Endothelial cell of umbilical vein (primary cell): Measurements from ENCODE around the gene CHST8. TPM values are rescaled to one million over a fixed set of nuclear protein-coding genes. Genes with fewer than 3 reads are reported as not detected.

ENCODE experiments used
- BruUV-seq: library from RNA; stranded (reverse); fragments of 400-500 nt; replicated peaks from 2 replicates; lab custom pipeline; 2021; lab: Mats Ljungman, UMichigan
- CTCF ChIA-PET: fragments of 300-600, 350-600 bp; sonication (Branson Sonifier 250); formaldehyde crosslinking; loops from one replicate; lab custom pipeline; 2021; ENCODE audit warnings: antibody characterized with exemption, inconsistent platforms; lab: Charles Lee
- POLR2A ChIA-PET: fragments of 300-600, 350-600 bp; sonication (Branson Sonifier 250); formaldehyde crosslinking; loops from one replicate; lab custom pipeline; 2021; ENCODE audit warnings: antibody characterized with exemption, inconsistent platforms; lab: Charles Lee
- DNase-seq: peaks from one replicate; pipeline ENCODE4 v3.0.0-alpha.2; 2011; ENCODE audit warnings: low read depth, low spot score
- FAIRE-seq: peaks from 2 replicates; lab custom pipeline; 2011; peaks lifted over from hg19 to GRCh38; lab: Jason Lieb, UNC
- H2AFZ ChIP-seq: 2 replicates; pipeline ENCODE4 v1.6.0; 2012; ENCODE audit warnings: low read depth, low read length, control low read depth, inconsistent platforms
- H3K27ac ChIP-seq: 2 replicates; pipeline ENCODE4 v1.5.1; 2011; ENCODE audit warnings: low read depth, mild to moderate bottlenecking, control low read depth, low read length, moderate library complexity; ENCODE audit not compliant: insufficient read depth
- H3K27me3 ChIP-seq, 2 experiments: 2 replicates each; pipeline versions ENCODE4 v1.6.0 to v1.6.1; 2011; ENCODE audit warnings: low read length in 2 of 2, mixed read lengths in 1 of 2; ENCODE audit not compliant: control insufficient read depth in 2 of 2, insufficient read depth in 2 of 2
- H3K36me3 ChIP-seq, 2 experiments: 2 replicates in 1 of 2; 3 replicates in 1 of 2; pipeline ENCODE4 v1.5.1; 2011; ENCODE audit warnings: low read length in 2 of 2, mild to moderate bottlenecking in 1 of 2, moderate library complexity in 1 of 2; ENCODE audit not compliant: control insufficient read depth in 2 of 2, insufficient read depth in 2 of 2; ENCODE audit errors: extremely low read depth in 1 of 2
- H3K4me1 ChIP-seq: 3 replicates; pipeline ENCODE4 v1.5.1; 2011; ENCODE audit warnings: mild to moderate bottlenecking, low read length; ENCODE audit not compliant: control insufficient read depth, insufficient read depth; ENCODE audit errors: extremely low read depth
- H3K4me2 ChIP-seq: 2 replicates; pipeline ENCODE4 v1.6.1; 2011; ENCODE audit warnings: low read length, control low read depth, mixed read lengths; ENCODE audit not compliant: insufficient read depth
- H3K4me3 ChIP-seq, 3 experiments: fragments of 200-600 bp in 1 of 3; sonication (generic), shearing (Covaris generic) in 1 of 3; replicated peaks in 1 of 3; 2 replicates each; pipeline ENCODE4 v1.5.1; 2011 to 2016; ENCODE audit warnings: control low read depth in 3 of 3, low read length in 3 of 3, mild to moderate bottlenecking in 2 of 3, inconsistent platforms in 1 of 3, low read depth in 1 of 3, moderate library complexity in 1 of 3; ENCODE audit not compliant: insufficient read depth in 1 of 3
- H3K79me2 ChIP-seq: 2 replicates; pipeline ENCODE4 v1.6.0; 2012; ENCODE audit warnings: low read length, inconsistent platforms; ENCODE audit not compliant: control insufficient read depth, insufficient read depth
- H3K9ac ChIP-seq: replicated peaks from 2 replicates; pipeline ENCODE3; 2011; ENCODE audit warnings: low read length, control low read depth; ENCODE audit not compliant: insufficient read depth; ENCODE audit errors: extremely low read depth
- H3K9me1 ChIP-seq: replicated peaks from 3 replicates; pipeline ENCODE4 v1.6.0; 2011; ENCODE audit warnings: mild to moderate bottlenecking, low read length; ENCODE audit not compliant: control insufficient read depth, insufficient read depth; ENCODE audit errors: extremely low read depth
- H3K9me3 ChIP-seq: replicated peaks from 2 replicates; pipeline ENCODE4 v1.5.1; 2012; ENCODE audit warnings: low read length, inconsistent platforms; ENCODE audit not compliant: control insufficient read depth, insufficient read depth
- H4K20me1 ChIP-seq: replicated peaks from 2 replicates; pipeline ENCODE3; 2011; ENCODE audit warnings: mild to moderate bottlenecking, low read length; ENCODE audit not compliant: control insufficient read depth, insufficient read depth; ENCODE audit errors: extremely low read depth
- CTCF ChIP-seq, 2 donors: IDR thresholded peaks; 1 replicate in 1 of 2; 2 replicates in 1 of 2; pipeline ENCODE4 v1.5.1; 2011; ENCODE audit warnings: low read length in 2 of 2, mild to moderate bottlenecking in 2 of 2, moderate library complexity in 2 of 2, control low read depth in 1 of 2, inconsistent platforms in 1 of 2, low read depth in 1 of 2; ENCODE audit not compliant: insufficient read depth in 1 of 2; ENCODE audit errors: extremely low read depth in 1 of 2
- EZH2 ChIP-seq: IDR thresholded peaks from 2 replicates; pipeline ENCODE4 v1.6.1; 2012; ENCODE audit warnings: borderline replicate concordance, low read depth, mild to moderate bottlenecking, moderate library complexity, low read length, inconsistent platforms; ENCODE audit not compliant: severe bottlenecking
- FOS ChIP-seq: IDR thresholded peaks from 2 replicates; pipeline ENCODE4 v1.6.1; 2011; ENCODE audit warnings: mild to moderate bottlenecking, low read length, moderate library complexity, borderline replicate concordance; ENCODE audit not compliant: insufficient read depth
- GATA2 ChIP-seq: IDR thresholded peaks from 2 replicates; pipeline ENCODE4 v1.7.0; 2011; ENCODE audit warnings: low read depth, mild to moderate bottlenecking, moderate library complexity, mixed read lengths, low read length; ENCODE audit not compliant: insufficient read length, insufficient read depth
- JUN ChIP-seq: IDR thresholded peaks from 2 replicates; pipeline ENCODE4 v1.6.1; 2011; ENCODE audit warnings: borderline replicate concordance, low read depth; ENCODE audit not compliant: insufficient read length, insufficient read depth
- MAX ChIP-seq: IDR thresholded peaks from 2 replicates; pipeline ENCODE4 v1.6.1; 2011; ENCODE audit not compliant: insufficient read depth, insufficient read length
- MYC ChIP-seq: IDR thresholded peaks from one replicate; pipeline ENCODE4 v1.6.1; 2011; ENCODE audit warnings: mild to moderate bottlenecking, low read depth, low read length
- POLR2A ChIP-seq: IDR thresholded peaks from 2 replicates; pipeline ENCODE4 v1.6.1; 2012; ENCODE audit warnings: low read depth, mild to moderate bottlenecking, control low read depth, low read length
- POLR2AphosphoS5 ChIP-seq: IDR thresholded peaks from 2 replicates; pipeline ENCODE4 v1.6.1; 2012; ENCODE audit warnings: low read depth, mild to moderate bottlenecking, control low read depth, low read length, moderate library complexity; ENCODE audit not compliant: insufficient read depth
- dilution Hi-C: fragments of 300-500 bp; cut with MboI; formaldehyde crosslinking; loops from one replicate; pipeline ENCODE4 v1.15.0; 2019; ENCODE audit warnings: low sequenced_read_pairs; ENCODE audit not compliant: extremely low pct_ligation_motif_present
- intact Hi-C: fragments of 100-400 bp; cut with micrococcal nuclease; formaldehyde crosslinking; loops from one replicate; pipeline ENCODE4 v1.10.0; 2022
- polyA plus RNA-seq, 4 experiments: library from polyadenylated mRNA; depleted of rRNA in 3 of 4; stranded (reverse) in 3 of 4; unstranded in 1 of 4; fragments of >200 nt; gene quantifications; 2 replicates each; pipeline versions ENCODE4 v1.2.1 to v1.2.3, GENCODE V29; 2011 to 2012; ENCODE audit warnings: missing spikeins in 1 of 4
- total RNA-seq: library from RNA; stranded (reverse); gene quantifications from 2 replicates; pipeline ENCODE4 v1.2.3, GENCODE V29; 2021

Gene CHST8
- total and polyA plus RNA-seq, 2 donors (not counting 3 experiments of a cell fraction or from before 2014, with no cell fraction given), result not detected

DNA sequence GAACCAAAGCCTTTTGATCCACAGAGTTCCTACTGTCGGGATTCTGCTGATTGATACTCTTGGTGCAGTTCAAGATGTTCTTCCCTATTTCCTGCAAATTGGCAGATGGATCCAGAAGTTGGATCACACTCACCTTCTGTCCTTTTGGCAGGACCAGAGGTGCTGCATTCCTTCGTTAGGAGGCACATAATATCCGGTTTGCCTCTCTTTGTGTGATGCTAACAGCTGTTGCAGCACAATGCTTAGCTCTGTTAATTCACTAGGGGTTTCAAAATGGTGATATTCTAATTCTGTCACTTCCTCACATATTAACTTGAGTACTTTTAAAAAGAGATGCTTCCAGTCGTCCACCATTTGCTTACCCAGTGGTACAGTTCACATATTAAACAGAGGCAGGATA is 15.2 kb upstream of the CHST8 start:
- no peaks in the 10 kb centered on the region for H3K9me3 ChIP-seq
- intact Hi-C loops, result no loop called here
- H3K9me1 ChIP-seq, result no peaks in the 10 kb centered on the region
- H3K27ac ChIP-seq, result no peak overlapping the region
- dilution Hi-C loops, result no loop called here
- H2AFZ ChIP-seq, result no peak overlapping the region
- H3K4me2 ChIP-seq, result no peak overlapping the region
- BruUV-seq, result no TSS peak
- H4K20me1 ChIP-seq, result no peaks in the 10 kb centered on the region
- no peak overlapping the region for H3K4me3 ChIP-seq
- no peak for TF ChIP-seq POLR2AphosphoS5
- TF ChIP-seq GATA2, result no peak
- no peak for TF ChIP-seq POLR2A
- TF ChIP-seq JUN, result no peak
- TF ChIP-seq EZH2, result no peak
- no peak for TF ChIP-seq FOS
- no peak for TF ChIP-seq MYC
- TF ChIP-seq MAX, result no peak
- no peak for TF ChIP-seq CTCF (IDR thresholded peaks at IDR 0.05; ENCODE audit: extremely low read depth in 1 of 2, insufficient read depth in 1 of 2, low read depth in 1 of 2, low read length in 2 of 2)
- ChIA-PET POLR2A (no interaction called here), CTCF (no interaction called here)
- DNase-seq (no peak), FAIRE-seq (no peak)
- H3K36me3 ChIP-seq, result no peaks in the 10 kb centered on the region
- H3K27me3 ChIP-seq, result no peaks in the 10 kb centered on the region
- H3K9ac ChIP-seq, result no peak overlapping the region
- no peaks in the 10 kb centered on the region for H3K79me2 ChIP-seq
- H3K4me1 ChIP-seq, result no peaks in the 10 kb centered on the region
